ENCODE data around the gene TNFAIP8L1. TPM values are rescaled to one million over a fixed set of nuclear protein-coding genes. Genes with fewer than 3 reads are reported as not detected.

Gene TNFAIP8L1
- 10 to 100 TPM in 1 of 4 donors, 1 to 10 TPM in 3; 4.5 to 12.0 (median 8.5) TPM for total RNA-seq

DNA sequence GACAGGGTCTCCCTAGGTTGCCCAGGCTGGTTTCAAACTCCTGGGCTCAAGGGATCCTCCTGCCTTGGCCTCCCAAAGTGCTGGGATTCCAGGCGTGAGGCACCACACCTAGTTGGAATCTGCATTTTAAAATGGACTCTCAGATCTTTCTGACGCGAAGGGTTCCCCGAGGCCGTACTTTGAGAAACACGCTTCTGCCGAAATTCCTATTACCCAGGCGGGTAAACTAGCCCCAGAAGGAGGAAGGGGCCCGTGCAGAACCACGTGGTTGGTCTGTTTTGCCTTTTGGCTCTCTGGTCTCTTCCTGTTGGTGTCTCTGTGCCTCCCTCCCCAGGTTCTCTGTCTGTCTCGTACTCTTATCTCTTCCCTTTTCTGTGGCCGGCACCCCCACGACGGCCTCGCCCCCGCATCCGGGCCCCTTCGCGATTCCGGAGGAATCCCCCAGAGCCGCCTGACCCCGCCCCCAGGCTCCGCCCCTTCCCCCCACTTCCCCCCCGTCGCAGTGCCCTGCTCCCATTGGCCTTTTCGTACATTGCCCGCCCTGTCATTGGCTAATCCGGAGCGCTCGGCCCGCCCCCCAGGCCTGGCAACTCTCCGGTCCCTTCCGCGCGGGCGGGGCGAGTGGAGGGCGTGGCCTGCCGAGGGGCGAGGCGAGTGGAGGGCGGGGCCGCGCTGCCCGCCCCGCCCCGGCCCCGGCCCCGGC lies at the start of gene TNFAIP8L1:
TSS of gene TNFAIP8L1 (plus strand) at position 689 of the 703 bp plus-strand sequence. CDS start 12,354 bp downstream, outside the sequence.
- WGBS, 2 donors (ENCODE audit: low coverage in 1 of 2), result 2 to 13% methylated on average over 3 to 31 of the region's 49 CpGs
- in situ Hi-C loops (cut with MboI; ENCODE audit: low pct_ligation_motif_present in 1 of 4, low pct_unique_long_range_greater_than_20kb in 1 of 4, low sequenced_read_pairs in 3 of 4), result no loop called here
- intact Hi-C loops (cut with DNase I; ENCODE audit: low total_unique reads), result loop anchor here (5.0 kb wide), 2 partner anchors 62 to 82 kb away; partner anchors contain the start of gene SEMA6B

DNA sequence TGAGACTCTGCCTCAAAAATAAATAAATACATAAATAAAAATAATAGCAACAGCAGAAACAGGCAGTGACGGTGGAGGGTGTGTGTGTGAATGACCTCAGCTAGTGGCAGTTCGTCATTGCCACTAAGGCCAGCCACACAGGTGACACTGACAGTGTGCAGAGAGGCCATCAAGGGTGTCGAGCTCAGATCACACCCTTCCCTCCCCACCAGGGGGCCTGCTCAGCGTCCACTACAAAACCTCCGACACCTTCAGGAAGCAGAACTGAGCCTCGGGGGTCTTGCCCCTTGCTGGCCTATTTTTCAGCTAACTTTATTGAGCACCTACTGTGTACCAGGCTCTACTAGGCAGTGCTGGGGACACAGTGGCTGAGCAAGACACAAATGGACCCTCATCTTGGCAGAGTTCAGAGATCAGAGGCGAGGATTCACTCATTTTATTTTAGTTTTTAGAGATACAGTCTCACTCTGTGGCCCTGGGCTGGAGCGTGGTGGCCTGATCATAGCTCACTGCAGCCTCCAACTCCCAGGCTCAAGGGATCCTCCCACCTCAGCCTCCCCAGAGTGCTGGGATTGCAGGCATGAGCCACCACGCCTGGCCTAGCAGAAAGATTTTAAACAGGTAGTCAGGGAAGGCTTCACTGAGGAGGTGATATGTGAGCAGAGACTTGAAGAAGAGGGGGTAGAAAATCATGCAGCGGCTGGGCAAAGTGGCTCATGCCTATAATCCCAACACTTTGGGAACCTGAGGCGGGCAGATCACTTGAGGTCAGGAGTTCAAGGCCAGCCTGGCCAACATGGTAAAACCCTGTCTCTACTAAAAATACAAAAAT lies 49.5 kb upstream of the TNFAIP8L1 start:
- Histone ChIP-seq H3K4me1 (peaks cover 1 to 2% (median 2%) of the 10 kb centered on the region in 4 donors), H3K27me3 (peaks cover 81% of the 10 kb centered on the region), H3K9me3 (no peaks in the 10 kb centered on the region), H3K27ac (no peak overlapping the region), H3K36me3 (no peaks in the 10 kb centered on the region), H3K4me3 (no peak overlapping the region)
- no peak for DNase-seq
- intact Hi-C loops (cut with DNase I; ENCODE audit: low total_unique reads) (loop anchor here (10.0 kb wide), 1 partner anchor 155 kb away; no protein-coding TSS in a partner anchor), in situ Hi-C loops (cut with MboI; ENCODE audit: low pct_ligation_motif_present in 1 of 4, low pct_unique_long_range_greater_than_20kb in 1 of 4, low sequenced_read_pairs in 3 of 4) (no loop called here)
- TF ChIP-seq POLR2AphosphoS5 (IDR thresholded peaks at IDR 0.05) (no peak), EP300 (IDR thresholded peaks at IDR 0.05; ENCODE audit: low read depth) (no peak), POLR2A (IDR thresholded peaks at IDR 0.05) (no peak)
- TF ChIP-seq, protein P1, sequence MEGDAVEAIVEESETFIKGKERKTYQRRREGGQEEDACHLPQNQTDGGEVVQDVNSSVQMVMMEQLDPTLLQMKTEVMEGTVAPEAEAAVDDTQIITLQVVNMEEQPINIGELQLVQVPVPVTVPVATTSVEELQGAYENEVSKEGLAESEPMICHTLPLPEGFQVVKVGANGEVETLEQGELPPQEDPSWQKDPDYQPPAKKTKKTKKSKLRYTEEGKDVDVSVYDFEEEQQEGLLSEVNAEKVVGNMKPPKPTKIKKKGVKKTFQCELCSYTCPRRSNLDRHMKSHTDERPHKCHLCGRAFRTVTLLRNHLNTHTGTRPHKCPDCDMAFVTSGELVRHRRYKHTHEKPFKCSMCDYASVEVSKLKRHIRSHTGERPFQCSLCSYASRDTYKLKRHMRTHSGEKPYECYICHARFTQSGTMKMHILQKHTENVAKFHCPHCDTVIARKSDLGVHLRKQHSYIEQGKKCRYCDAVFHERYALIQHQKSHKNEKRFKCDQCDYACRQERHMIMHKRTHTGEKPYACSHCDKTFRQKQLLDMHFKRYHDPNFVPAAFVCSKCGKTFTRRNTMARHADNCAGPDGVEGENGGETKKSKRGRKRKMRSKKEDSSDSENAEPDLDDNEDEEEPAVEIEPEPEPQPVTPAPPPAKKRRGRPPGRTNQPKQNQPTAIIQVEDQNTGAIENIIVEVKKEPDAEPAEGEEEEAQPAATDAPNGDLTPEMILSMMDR (IDR thresholded peaks at IDR 0.05), result peak in 3 of 5 experiments; percentile 16 to 20 (median 19)
- 47% methylated on average over 11 of the region's 11 CpGs; no CpG with 5 or more reads in 1 of the 2 donors for WGBS, 2 donors (ENCODE audit: low coverage in 1 of 2)

More for the DNA sequence above, at the start of gene TNFAIP8L1:
- Histone ChIP-seq H3K27ac (peak within 1 kb of the TSS; percentile 78 to 89 (median 86)), H3K4me3 (peak within 1 kb of the TSS; percentile 68 to 84 (median 73)), H3K4me1 (peaks cover 18 to 41% (median 33%) of the 10 kb centered on the region in 4 donors), H3K27me3 (peaks cover 12% of the 10 kb centered on the region), H3K36me3 (no peaks in the 10 kb centered on the region), H3K9me3 (no peaks in the 10 kb centered on the region)
- TF ChIP-seq, protein P1 (IDR thresholded peaks at IDR 0.05), result no peak
- TF ChIP-seq POLR2AphosphoS5 (IDR thresholded peaks at IDR 0.05), result peak in 1 of 3 donors; percentile 3
- TF ChIP-seq POLR2A (IDR thresholded peaks at IDR 0.05), result no peak
- peak; percentile 99 for DNase-seq

DNA sequence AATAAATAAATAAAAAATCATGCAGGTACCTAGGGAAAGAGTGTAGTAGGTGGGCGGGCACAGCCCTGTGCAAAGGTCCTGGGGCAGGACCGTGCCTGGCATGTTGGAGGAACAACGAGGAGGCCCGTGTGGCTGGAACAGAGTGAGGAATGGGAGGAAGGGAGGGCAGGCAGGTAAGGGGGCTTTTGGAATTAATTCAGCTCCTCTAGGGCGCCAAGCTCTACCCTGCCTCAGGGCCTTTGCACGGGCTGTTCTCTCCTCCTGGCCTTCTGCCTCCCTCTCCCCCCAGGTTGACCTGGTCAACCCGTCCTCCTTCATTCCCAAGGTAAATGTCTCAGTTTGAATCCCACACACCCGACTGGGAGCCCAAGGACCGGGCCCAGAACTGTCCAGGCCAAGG lies 48.8 kb upstream of the TNFAIP8L1 start:
- 58 to 74% methylated on average over 4 to 9 of the region's 9 CpGs for WGBS, 2 donors (ENCODE audit: low coverage in 1 of 2)
- H3K36me3 ChIP-seq, result no peaks in the 10 kb centered on the region
- H3K27ac ChIP-seq, result no peak overlapping the region
- intact Hi-C loops (cut with DNase I; ENCODE audit: low total_unique reads) (loop anchor here (10.0 kb wide), 1 partner anchor 156 kb away; no protein-coding TSS in a partner anchor), in situ Hi-C loops (cut with MboI; ENCODE audit: low pct_ligation_motif_present in 1 of 4, low pct_unique_long_range_greater_than_20kb in 1 of 4, low sequenced_read_pairs in 3 of 4) (no loop called here)
- H3K4me1 ChIP-seq, result no peaks in the 10 kb centered on the region
- H3K9me3 ChIP-seq, result no peaks in the 10 kb centered on the region
- TF ChIP-seq EP300 (IDR thresholded peaks at IDR 0.05; ENCODE audit: low read depth) (no peak), POLR2A (IDR thresholded peaks at IDR 0.05) (no peak), POLR2AphosphoS5 (IDR thresholded peaks at IDR 0.05) (no peak)
- TF ChIP-seq, protein P1 (IDR thresholded peaks at IDR 0.05), result no peak
- H3K27me3 ChIP-seq, result peaks cover 79% of the 10 kb centered on the region
- no peak overlapping the region for H3K4me3 ChIP-seq
- DNase-seq, result no peak

DNA sequence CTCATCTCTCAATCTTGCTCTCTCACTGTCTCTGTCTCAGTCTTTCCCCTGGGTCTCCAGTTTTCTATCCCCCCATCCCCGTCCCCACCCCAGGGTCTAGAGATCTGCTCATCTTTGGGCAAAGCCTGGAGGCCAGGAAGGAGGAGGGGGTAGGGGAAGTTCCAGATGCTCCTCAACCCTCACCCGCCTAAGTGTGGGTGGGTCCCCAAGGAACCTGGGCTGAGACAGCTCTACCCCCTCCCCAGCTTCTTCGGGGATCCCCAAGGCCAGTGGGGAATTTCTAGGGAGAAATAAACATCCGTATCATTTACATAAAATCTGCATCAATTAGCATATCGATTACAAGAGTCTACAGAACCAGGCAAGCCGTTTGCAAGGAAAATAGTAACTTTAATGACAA lies 48.0 kb upstream of the TNFAIP8L1 start:
- Histone ChIP-seq H3K27me3 (peaks cover 79% of the 10 kb centered on the region), H3K4me1 (no peaks in the 10 kb centered on the region), H3K4me3 (no peak overlapping the region), H3K27ac (no peak overlapping the region), H3K9me3 (no peaks in the 10 kb centered on the region), H3K36me3 (no peaks in the 10 kb centered on the region)
- DNase-seq, result no peak
- 37 to 41% methylated on average over 6 of the region's 6 CpGs for WGBS, 2 donors (ENCODE audit: low coverage in 1 of 2)
- in situ Hi-C loops (cut with MboI; ENCODE audit: low pct_ligation_motif_present in 1 of 4, low pct_unique_long_range_greater_than_20kb in 1 of 4, low sequenced_read_pairs in 3 of 4) (no loop called here), intact Hi-C loops (cut with DNase I; ENCODE audit: low total_unique reads) (loop anchor here (1.0 to 10.0 kb wide), 2 partner anchors 43 to 157 kb away; no protein-coding TSS in a partner anchor)
- TF ChIP-seq POLR2AphosphoS5 (IDR thresholded peaks at IDR 0.05) (no peak), POLR2A (IDR thresholded peaks at IDR 0.05) (no peak), EP300 (IDR thresholded peaks at IDR 0.05; ENCODE audit: low read depth) (no peak)
- TF ChIP-seq, protein P1 (IDR thresholded peaks at IDR 0.05), result no peak
